Gastrocnemius medialis (tissue), 4 donors: ENCODE data around the gene ARHGEF33. TPM values are rescaled to one million over a fixed set of nuclear protein-coding genes. Genes with fewer than 3 reads are reported as not detected.

Experiments
- ATAC-seq, 2 donors: fragments of 150-250 bp; one replicate each; pipeline ENCODE4 v1.9.1; 2016
- DNase-seq, 2 donors: peaks; one replicate each; pipeline ENCODE4 v3.0.0-alpha.2; 2019
- H3K27ac ChIP-seq, 4 donors: fragments of 200-600 bp; sonication (generic); 1 replicate in 1 of 4; 2 replicates in 3 of 4; pipeline ENCODE4 v1.5.1; 2016 to 2018; ENCODE audit warnings: mild to moderate bottlenecking in 2 of 4, moderate library complexity in 1 of 4
- H3K27me3 ChIP-seq, 3 donors: fragments of 200-600 bp; sonication (generic) in 2 of 3; 1 replicate in 1 of 3; 2 replicates in 2 of 3; pipeline versions ENCODE4 v1.5.1 to v1.6.0; 2016 to 2019; ENCODE audit warnings: mild to moderate bottlenecking in 1 of 3, moderate library complexity in 1 of 3
- H3K36me3 ChIP-seq, 2 donors: fragments of 200-600 bp; sonication (generic) in 1 of 2; one replicate each; pipeline ENCODE4 v1.5.1; 2017 to 2018
- H3K4me1 ChIP-seq, 2 donors: fragments of 200-600 bp; sonication (generic) in 1 of 2; one replicate each; pipeline ENCODE4 v1.5.1; 2016 to 2017; ENCODE audit warnings: mild to moderate bottlenecking in 2 of 2
- H3K4me3 ChIP-seq, 4 donors: fragments of 200-600 bp; sonication (generic) in 3 of 4; 1 replicate in 1 of 4; 2 replicates in 3 of 4; pipeline ENCODE4 v1.5.1; 2016 to 2019; ENCODE audit warnings: mild to moderate bottlenecking in 2 of 4
- H3K9me3 ChIP-seq, 3 donors: fragments of 200-600 bp; sonication (generic) in 2 of 3; 1 replicate in 1 of 3; 2 replicates in 2 of 3; pipeline ENCODE4 v1.5.1; 2016 to 2019
- CTCF ChIP-seq, 5 experiments: fragments of 450-650 bp in 3 of 5; fragments of 200-600 bp in 2 of 5; sonication (generic) in 2 of 5; IDR thresholded peaks in 4 of 5; conservative IDR thresholded peaks in 1 of 5; 1 replicate in 4 of 5; 2 replicates in 1 of 5; pipeline ENCODE4 v1.5.1; 2016 to 2019; ENCODE audit warnings: antibody characterized with exemption in 5 of 5, mild to moderate bottlenecking in 3 of 5, moderate library complexity in 3 of 5
- POLR2A ChIP-seq, 2 donors: fragments of 450-650 bp; IDR thresholded peaks; one replicate each; pipeline ENCODE4 v1.6.1; 2017; ENCODE audit warnings: antibody characterized with exemption in 2 of 2, mild to moderate bottlenecking in 2 of 2, moderate library complexity in 2 of 2
- in situ Hi-C, 4 donors: fragments of 200-750 bp; cut with MboI; loops; one replicate each; pipeline versions ENCODE4 v1.15.0 to v1.8.0; 2017; ENCODE audit warnings: low sequenced_read_pairs in 4 of 4
- intact Hi-C: fragments of 100-400 bp; cut with DNase I; formaldehyde crosslinking; loops from one replicate; pipeline ENCODE4 v1.15.1; 2023; ENCODE audit warnings: low total_unique reads
- total RNA-seq, 4 donors: library from RNA; depleted of rRNA; stranded (reverse); fragments of >200 nt; gene quantifications; one replicate each; pipeline versions ENCODE4 v1.1.0 to v1.2.3, GENCODE V29; 2016

Gene ARHGEF33
- total RNA-seq, 4 donors from 2014 or later = 0.07 to 4.5 (median 0.52) TPM; not detected in 1

- Histone ChIP-seq H3K9me3 (no peaks in the 10 kb centered on the region), H3K4me3 (no peak overlapping the region), H3K36me3 (no peaks in the 10 kb centered on the region), H3K4me1 (peaks cover 8 to 11% of the 10 kb centered on the region in 2 donors), H3K27ac (no peak overlapping the region), H3K27me3 (no peaks in the 10 kb centered on the region)
- in situ Hi-C loops = no loop called here
- ATAC-seq (peak in 1 of 2 donors; percentile 59), DNase-seq (peak in 1 of 2 donors; percentile 30)
- intact Hi-C loops = no loop called here
- TF ChIP-seq POLR2A (IDR thresholded peaks at IDR 0.05) (no peak), CTCF (IDR thresholded peaks at IDR 0.05 in 4 of 5, conservative IDR thresholded peaks at IDR 0.05 in 1 of 5) (no peak)
Measured at GRCh38 chr2:38957972-38958371, 68.3 kb downstream of the ARHGEF33 start.

- TF ChIP-seq CTCF (IDR thresholded peaks at IDR 0.05 in 4 of 5, conservative IDR thresholded peaks at IDR 0.05 in 1 of 5) (no peak), POLR2A (IDR thresholded peaks at IDR 0.05) (no peak)
- peaks cover 8 to 11% of the 10 kb centered on the region in 2 donors for H3K4me1 ChIP-seq
- no peak for ATAC-seq
- no peaks in the 10 kb centered on the region for H3K36me3 ChIP-seq
- DNase-seq = no peak
- H3K27ac ChIP-seq = no peak overlapping the region
- peak overlapping the region; percentile 51 to 60 (median 55) for H3K4me3 ChIP-seq
- in situ Hi-C loops (no loop called here), intact Hi-C loops (no loop called here)
- H3K27me3 ChIP-seq = no peaks in the 10 kb centered on the region
- H3K9me3 ChIP-seq = no peaks in the 10 kb centered on the region
Measured at GRCh38 chr2:38959466-38959865, 69.8 kb downstream of the ARHGEF33 start.

GRCh38 chr2:38959938-38960608, 70.4 kb downstream of the ARHGEF33 start:
- TF ChIP-seq CTCF (IDR thresholded peaks at IDR 0.05 in 4 of 5, conservative IDR thresholded peaks at IDR 0.05 in 1 of 5) (no peak), POLR2A (IDR thresholded peaks at IDR 0.05) (no peak)
- Histone ChIP-seq H3K9me3 (no peaks in the 10 kb centered on the region), H3K4me3 (peak overlapping the region; percentile 51 to 60 (median 55)), H3K36me3 (no peaks in the 10 kb centered on the region), H3K27me3 (no peaks in the 10 kb centered on the region), H3K27ac (no peak overlapping the region), H3K4me1 (peaks cover 8 to 11% of the 10 kb centered on the region in 2 donors)
- DNase-seq = peak; percentile 34 to 47
- intact Hi-C loops (no loop called here), in situ Hi-C loops (no loop called here)
- ATAC-seq = peak; percentile 67 to 71

GRCh38 chr2:38960609-38961320, 71.1 kb downstream of the ARHGEF33 start:
- no peaks in the 10 kb centered on the region for H3K36me3 ChIP-seq
- no peaks in the 10 kb centered on the region for H3K9me3 ChIP-seq
- intact Hi-C loops (no loop called here), in situ Hi-C loops (no loop called here)
- ATAC-seq (no peak), DNase-seq (no peak)
- H3K4me3 ChIP-seq = peak overlapping the region in 2 of 4 donors; percentile 27 to 51
- no peak for TF ChIP-seq CTCF (IDR thresholded peaks at IDR 0.05 in 4 of 5, conservative IDR thresholded peaks at IDR 0.05 in 1 of 5)
- no peak for TF ChIP-seq POLR2A (IDR thresholded peaks at IDR 0.05)
- peaks cover 8 to 11% of the 10 kb centered on the region in 2 donors for H3K4me1 ChIP-seq
- H3K27me3 ChIP-seq = no peaks in the 10 kb centered on the region
- H3K27ac ChIP-seq = no peak overlapping the region
